Neural progenitor cell (in vitro differentiated cells): Measurements from ENCODE around the gene FNTB. TPM values are rescaled to one million over a fixed set of nuclear protein-coding genes. Genes with fewer than 3 reads are reported as not detected.
A peak's percentile ranks its signal among the peaks of the same experiment; 100 is the strongest.

Source experiments
- DNase-seq: peaks from one replicate; pipeline ENCODE4 v3.0.0-alpha.2; 2016; ENCODE audit warnings: low spot score
- H2AFZ ChIP-seq: fragments of 200-600 bp; sonication (generic); replicated peaks from 2 replicates; pipeline ENCODE4 v1.6.1; 2016; ENCODE audit warnings: antibody characterized with exemption
- H3F3A ChIP-seq: fragments of 200-600 bp; sonication (generic); 2 replicates; pipeline ENCODE4 v1.6.1; 2016; ENCODE audit warnings: antibody characterized with exemption, low read depth
- H3K27ac ChIP-seq: fragments of 200-600 bp; sonication (generic); 2 replicates; pipeline ENCODE4 v1.5.1; 2016; ENCODE audit warnings: mild to moderate bottlenecking
- H3K27me3 ChIP-seq: fragments of 200-600 bp; sonication (generic); 2 replicates; pipeline ENCODE4 v1.6.1; 2016; ENCODE audit warnings: mild to moderate bottlenecking, moderate library complexity
- H3K36me3 ChIP-seq: fragments of 200-600 bp; sonication (generic); 2 replicates; pipeline ENCODE4 v1.5.1; 2016
- H3K4me1 ChIP-seq: fragments of 200-600 bp; sonication (generic); 2 replicates; pipeline ENCODE4 v1.6.1; 2016; ENCODE audit warnings: mixed run types
- H3K4me2 ChIP-seq: fragments of 200-600 bp; sonication (generic); 2 replicates; pipeline ENCODE4 v1.6.1; 2016
- H3K4me3 ChIP-seq: fragments of 200-600 bp; sonication (generic); 2 replicates; pipeline ENCODE4 v1.5.1; 2016
- H3K79me2 ChIP-seq: fragments of 200-600 bp; sonication (generic); 2 replicates; pipeline ENCODE4 v1.6.1; 2016; ENCODE audit warnings: low read depth
- H3K9ac ChIP-seq: fragments of 200-600 bp; sonication (generic); 2 replicates; pipeline ENCODE4 v1.6.1; 2016
- H3K9me3 ChIP-seq: fragments of 200-600 bp; sonication (generic); 2 replicates; pipeline ENCODE4 v1.5.1; 2016; ENCODE audit warnings: low read depth
- H4K20me1 ChIP-seq: fragments of 200-600 bp; sonication (generic); 2 replicates; pipeline ENCODE4 v1.6.1; 2016; ENCODE audit warnings: low read depth
- H3K27ac Mint-ChIP-seq: 3 replicates; pipeline ENCODE4 v1.8.0; 2021; ENCODE audit warnings: mixed read lengths
- H3K27me3 Mint-ChIP-seq: 2 replicates; pipeline ENCODE4 v1.8.0; 2022; ENCODE audit warnings: low read depth, mild to moderate bottlenecking, inconsistent platforms, moderate library complexity, mixed read lengths; ENCODE audit not compliant: insufficient read depth
- H3K36me3 Mint-ChIP-seq: 3 replicates; pipeline ENCODE4 v1.8.0; 2021; ENCODE audit warnings: mixed read lengths
- H3K4me1 Mint-ChIP-seq: 3 replicates; pipeline ENCODE4 v1.8.0; 2021; ENCODE audit warnings: mixed read lengths
- H3K4me3 Mint-ChIP-seq: 3 replicates; pipeline ENCODE4 v1.8.0; 2021; ENCODE audit warnings: mild to moderate bottlenecking, moderate library complexity, mixed read lengths
- H3K9me3 Mint-ChIP-seq: 3 replicates; pipeline ENCODE4 v1.8.0; 2020; ENCODE audit warnings: mixed read lengths
- EZH2 ChIP-seq: fragments of 200-600 bp; sonication (generic); IDR thresholded peaks from 2 replicates; pipeline ENCODE4 v1.6.1; 2017; ENCODE audit warnings: antibody characterized with exemption, mild to moderate bottlenecking, moderate library complexity
- EZH2phosphoT487 ChIP-seq: fragments of 200-600 bp; sonication (generic); IDR thresholded peaks from 2 replicates; pipeline ENCODE4 v1.6.1; 2017; ENCODE audit warnings: antibody characterized with exemption
- total RNA-seq: library from RNA; depleted of rRNA; stranded (reverse); fragments of >200 nt; gene quantifications from 2 replicates; pipeline ENCODE4 v1.2.3, GENCODE V29; 2015; ENCODE audit warnings: low replicate concordance
- TF ChIP-seq, protein P1 (sequence below): fragments of 200-600 bp; sonication (generic); IDR thresholded peaks from 2 replicates; pipeline ENCODE4 v1.5.1; 2017; ENCODE audit warnings: antibody characterized with exemption, mild to moderate bottlenecking

Gene FNTB
- total RNA-seq, 1 donor from 2014 or later: 8.0 TPM

DNA sequence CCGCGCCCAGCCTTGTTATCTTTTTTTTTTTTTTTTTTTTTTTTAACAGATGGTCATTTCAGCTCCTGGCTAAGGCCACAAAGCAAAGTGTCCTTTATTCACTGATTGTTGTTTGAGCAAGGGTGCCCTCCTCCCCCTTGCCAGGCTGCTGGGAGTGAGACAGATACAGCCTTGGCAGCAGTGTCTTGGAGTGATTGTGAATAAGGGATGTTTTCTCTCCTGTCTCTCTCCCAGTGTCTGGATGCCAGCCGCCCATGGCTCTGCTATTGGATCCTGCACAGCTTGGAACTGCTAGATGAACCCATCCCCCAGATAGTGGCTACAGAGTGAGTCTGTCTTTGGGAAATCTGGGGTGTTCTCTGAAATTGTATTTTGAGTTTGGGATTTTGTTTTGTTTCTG, 28.7 kb downstream of the FNTB start:
- Histone ChIP-seq H3K4me1 (peaks cover 8% of the 10 kb centered on the region), H3K4me3 (no peak overlapping the region), H3F3A (peaks cover 12% of the 10 kb centered on the region), H3K9me3 (no peaks in the 10 kb centered on the region), H2AFZ (no peak overlapping the region), H3K36me3 (no peaks in the 10 kb centered on the region), H3K9ac (no peak overlapping the region), H3K27me3 (no peaks in the 10 kb centered on the region), H3K4me2 (no peak overlapping the region), H4K20me1 (peaks cover 3% of the 10 kb centered on the region), H3K79me2 (no peaks in the 10 kb centered on the region), H3K27ac (no peak overlapping the region)
- Mint-ChIP-seq H3K4me1 (peaks cover 7% of the 10 kb centered on the region), H3K4me3 (no peak overlapping the region), H3K9me3 (no peaks in the 10 kb centered on the region), H3K27me3 (no peaks in the 10 kb centered on the region), H3K36me3 (peaks cover 9% of the 10 kb centered on the region), H3K27ac (no peak overlapping the region)
- TF ChIP-seq, protein P1, sequence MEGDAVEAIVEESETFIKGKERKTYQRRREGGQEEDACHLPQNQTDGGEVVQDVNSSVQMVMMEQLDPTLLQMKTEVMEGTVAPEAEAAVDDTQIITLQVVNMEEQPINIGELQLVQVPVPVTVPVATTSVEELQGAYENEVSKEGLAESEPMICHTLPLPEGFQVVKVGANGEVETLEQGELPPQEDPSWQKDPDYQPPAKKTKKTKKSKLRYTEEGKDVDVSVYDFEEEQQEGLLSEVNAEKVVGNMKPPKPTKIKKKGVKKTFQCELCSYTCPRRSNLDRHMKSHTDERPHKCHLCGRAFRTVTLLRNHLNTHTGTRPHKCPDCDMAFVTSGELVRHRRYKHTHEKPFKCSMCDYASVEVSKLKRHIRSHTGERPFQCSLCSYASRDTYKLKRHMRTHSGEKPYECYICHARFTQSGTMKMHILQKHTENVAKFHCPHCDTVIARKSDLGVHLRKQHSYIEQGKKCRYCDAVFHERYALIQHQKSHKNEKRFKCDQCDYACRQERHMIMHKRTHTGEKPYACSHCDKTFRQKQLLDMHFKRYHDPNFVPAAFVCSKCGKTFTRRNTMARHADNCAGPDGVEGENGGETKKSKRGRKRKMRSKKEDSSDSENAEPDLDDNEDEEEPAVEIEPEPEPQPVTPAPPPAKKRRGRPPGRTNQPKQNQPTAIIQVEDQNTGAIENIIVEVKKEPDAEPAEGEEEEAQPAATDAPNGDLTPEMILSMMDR: no peak
- TF ChIP-seq EZH2: no peak
- no peak for TF ChIP-seq EZH2phosphoT487
- no peak for DNase-seq

DNA sequence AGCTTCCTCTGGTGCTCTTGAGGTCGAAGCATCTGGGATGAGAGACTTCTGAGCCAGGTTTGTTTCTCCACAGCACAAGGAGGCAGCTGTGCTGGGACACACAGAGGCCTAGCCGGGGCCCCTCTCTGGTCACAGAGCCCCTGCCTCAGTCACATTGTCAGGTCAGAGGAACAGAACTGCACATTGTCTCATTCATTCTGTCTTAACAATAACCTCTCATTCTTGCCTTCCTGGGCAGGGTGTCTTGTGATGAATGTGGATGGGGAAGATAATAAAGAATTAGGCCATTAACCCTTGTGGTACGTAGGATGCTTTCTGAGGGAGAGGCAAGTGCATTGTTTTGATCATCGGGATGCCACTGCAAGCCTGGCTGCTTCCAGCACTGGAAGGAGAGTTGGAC, 29.8 kb downstream of the FNTB start:
- TF ChIP-seq, protein P1: no peak
- TF ChIP-seq EZH2phosphoT487 (no peak), EZH2 (no peak)
- H4K20me1 ChIP-seq: peaks cover 3% of the 10 kb centered on the region
- Mint-ChIP-seq H3K4me3 (no peak overlapping the region), H3K36me3 (peaks cover 9% of the 10 kb centered on the region), H3K9me3 (no peaks in the 10 kb centered on the region), H3K27me3 (no peaks in the 10 kb centered on the region), H3K27ac (no peak overlapping the region), H3K4me1 (peaks cover 7% of the 10 kb centered on the region)
- no peaks in the 10 kb centered on the region for H3K36me3 ChIP-seq
- H2AFZ ChIP-seq: no peak overlapping the region
- H3K27me3 ChIP-seq: no peaks in the 10 kb centered on the region
- no peak overlapping the region for H3K4me3 ChIP-seq
- no peak overlapping the region for H3K4me2 ChIP-seq
- peaks cover 12% of the 10 kb centered on the region for H3F3A ChIP-seq
- no peak for DNase-seq
- H3K79me2 ChIP-seq: no peaks in the 10 kb centered on the region
- H3K9me3 ChIP-seq: no peaks in the 10 kb centered on the region
- no peak overlapping the region for H3K27ac ChIP-seq
- H3K9ac ChIP-seq: peak overlapping the region; percentile 18
- peaks cover 8% of the 10 kb centered on the region for H3K4me1 ChIP-seq

DNA sequence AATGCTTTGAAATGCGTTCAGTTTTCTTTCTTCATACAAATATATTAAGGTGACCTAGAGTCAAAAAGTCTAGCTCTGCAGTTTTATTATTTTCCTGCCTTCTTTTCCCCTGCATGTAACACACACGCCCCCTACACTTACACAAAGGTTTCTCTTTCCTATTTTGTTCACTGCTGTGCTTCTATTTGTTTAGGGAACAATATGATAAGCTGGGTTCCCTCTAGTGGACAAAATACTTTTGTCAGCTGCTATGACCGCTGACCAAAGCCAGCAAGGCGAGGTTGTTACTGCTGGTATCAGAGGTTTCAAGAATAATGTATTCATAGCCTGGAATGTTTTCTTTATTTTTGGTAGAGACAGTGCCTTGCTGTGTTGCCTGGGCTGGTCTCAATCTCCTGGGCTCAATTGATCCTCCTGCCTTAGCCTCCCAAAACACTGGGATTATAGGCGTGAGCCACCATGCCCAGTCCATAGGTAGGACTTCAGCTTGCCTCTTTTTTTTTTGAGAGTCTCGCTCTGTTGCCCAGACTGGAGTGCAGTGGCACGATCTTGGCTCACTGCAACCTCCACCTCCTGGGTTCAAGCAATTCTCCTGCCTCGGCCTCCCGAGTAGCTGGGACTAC, 33.4 kb downstream of the FNTB start:
- H3K27me3 Mint-ChIP-seq: no peaks in the 10 kb centered on the region
- peaks cover 3% of the 10 kb centered on the region for H4K20me1 ChIP-seq
- H3K27me3 ChIP-seq: no peaks in the 10 kb centered on the region
- H3K4me1 Mint-ChIP-seq: peaks cover 7% of the 10 kb centered on the region
- peaks cover 12% of the 10 kb centered on the region for H3F3A ChIP-seq
- TF ChIP-seq EZH2 (no peak), EZH2phosphoT487 (no peak)
- TF ChIP-seq, protein P1: peak; percentile 72
- no peaks in the 10 kb centered on the region for H3K9me3 Mint-ChIP-seq
- H3K9me3 ChIP-seq: no peaks in the 10 kb centered on the region
- no peak overlapping the region for H3K4me3 Mint-ChIP-seq
- H3K4me1 ChIP-seq: peaks cover 8% of the 10 kb centered on the region
- H3K27ac ChIP-seq: no peak overlapping the region
- DNase-seq: peak; percentile 81
- H2AFZ ChIP-seq: no peak overlapping the region
- H3K4me2 ChIP-seq: no peak overlapping the region
- H3K4me3 ChIP-seq: no peak overlapping the region
- peaks cover 5% of the 10 kb centered on the region for H3K36me3 Mint-ChIP-seq
- peak overlapping the region; percentile 8 for H3K27ac Mint-ChIP-seq
- H3K79me2 ChIP-seq: no peaks in the 10 kb centered on the region
- no peak overlapping the region for H3K9ac ChIP-seq
- no peaks in the 10 kb centered on the region for H3K36me3 ChIP-seq
